HepG2 (cell line): ENCODE measurements around the gene B3GNT7. TPM values are rescaled to one million over a fixed set of nuclear protein-coding genes. Genes with fewer than 3 reads are reported as not detected.

Source experiments
- ELF3 ChIP-seq: IDR thresholded peaks from 2 replicates; pipeline ENCODE4 v1.6.1; 2016; ENCODE audit warnings: missing genetic modification reagents, missing compliant biosample characterization
- FOXM1 ChIP-seq: sonication (generic); formaldehyde crosslinking; IDR thresholded peaks from 2 replicates; pipeline ENCODE4 v1.5.0; 2020; ENCODE audit warnings: missing genetic modification reagents
- GABPA ChIP-seq, 2 experiments: IDR thresholded peaks; 2 replicates each; pipeline ENCODE4 v1.6.1; 2011 to 2016; ENCODE audit warnings: low read depth in 2 of 2, low read length in 1 of 2, missing biosample characterization in 1 of 2, missing genetic modification characterization in 1 of 2
- KMT2B ChIP-seq: IDR thresholded peaks from 2 replicates; pipeline ENCODE4 v1.6.1; 2016; ENCODE audit warnings: missing genetic modification reagents, missing compliant biosample characterization
- MYC ChIP-seq: sonication (generic); formaldehyde crosslinking; IDR thresholded peaks from 2 replicates; pipeline ENCODE4 v1.9.0; 2021; ENCODE audit warnings: missing genetic modification reagents, borderline replicate concordance
- RARA ChIP-seq: IDR thresholded peaks from 2 replicates; pipeline ENCODE4 v1.6.1; 2016; ENCODE audit warnings: missing genetic modification reagents, missing compliant biosample characterization
- SOX5 ChIP-seq: IDR thresholded peaks from 2 replicates; pipeline ENCODE4 v1.6.1; 2016; ENCODE audit warnings: borderline replicate concordance
- SYNCRIP ChIP-seq: fragments of 200-400 bp; formaldehyde crosslinking; IDR thresholded peaks from 2 replicates; pipeline ENCODE4 v1.6.1; 2018; ENCODE audit warnings: mild to moderate bottlenecking, low read depth, low read length; ENCODE audit not compliant: insufficient read depth
- ZBTB38 ChIP-seq: sonication (generic); formaldehyde crosslinking; IDR thresholded peaks from 2 replicates; pipeline ENCODE4 v1.5.1; 2020; ENCODE audit warnings: mild to moderate bottlenecking, missing genetic modification reagents
- ZNF24 ChIP-seq: fragments of 450-650 bp; IDR thresholded peaks from 2 replicates; pipeline ENCODE4 v1.6.1; 2017; ENCODE audit warnings: antibody characterized with exemption, mild to moderate bottlenecking
- ZNF333 ChIP-seq: sonication (generic); formaldehyde crosslinking; IDR thresholded peaks from 2 replicates; pipeline ENCODE4 v1.4.0; 2020; ENCODE audit warnings: mild to moderate bottlenecking, missing genetic modification reagents, borderline replicate concordance
- ZNF567 ChIP-seq: sonication (generic); formaldehyde crosslinking; IDR thresholded peaks from 2 replicates; pipeline ENCODE4 v1.8.1; 2023; ENCODE audit warnings: mild to moderate bottlenecking, missing genetic modification reagents, borderline replicate concordance
- ZNF589 ChIP-seq: sonication (generic); formaldehyde crosslinking; conservative IDR thresholded peaks from 2 replicates; pipeline ENCODE4 v1.8.0; 2022; ENCODE audit warnings: mild to moderate bottlenecking, moderate library complexity, missing genetic modification reagents
- ZNF616 ChIP-seq: sonication (generic); formaldehyde crosslinking; IDR thresholded peaks from 2 replicates; pipeline ENCODE4 v1.5.0; 2020; ENCODE audit warnings: low read depth, mild to moderate bottlenecking, missing genetic modification reagents
- polyA plus RNA-seq, 8 experiments: library from polyadenylated mRNA; depleted of rRNA in 3 of 8; stranded (reverse) in 7 of 8; unstranded in 1 of 8; fragments of >200 nt; fragmentation: Illumina TruSeq in 4 of 8; extraction: Trizol in 4 of 8; gene quantifications; 2 replicates each; pipeline versions ENCODE4 v1.2.1 to v1.2.3, GENCODE V29; 2011 to 2016; ENCODE audit warnings: low read depth in 4 of 8, missing spikeins in 1 of 8, mixed read lengths in 1 of 8; ENCODE audit not compliant: insufficient read depth in 1 of 8
- total RNA-seq, 5 experiments: library from RNA; depleted of rRNA; stranded (reverse); fragments of >200 nt; fragmentation: Illumina TruSeq; extraction: Trizol; gene quantifications; 2 replicates each; pipeline ENCODE4 v1.2.3, GENCODE V29; 2016; ENCODE audit warnings: low read depth in 1 of 5
- TF ChIP-seq, protein P1 (sequence below): IDR thresholded peaks from 2 replicates; pipeline ENCODE4 v1.6.1; 2012; ENCODE audit warnings: low read length, improper control_type of control experiment
- TF ChIP-seq, protein P2 (sequence below): sonication (generic); formaldehyde crosslinking; IDR thresholded peaks from 2 replicates; pipeline ENCODE4 v1.5.0; 2020; ENCODE audit warnings: mild to moderate bottlenecking, missing genetic modification reagents
- TF ChIP-seq, protein P3 (sequence below): sonication (generic); formaldehyde crosslinking; IDR thresholded peaks from 2 replicates; pipeline ENCODE4 v1.5.1; 2020; ENCODE audit warnings: mild to moderate bottlenecking, missing genetic modification reagents, moderate library complexity
- TF ChIP-seq, protein P4 (sequence below): IDR thresholded peaks from 2 replicates; pipeline ENCODE4 v1.6.1; 2016; ENCODE audit warnings: low read depth

B3GNT7 gene
- total and polyA plus RNA-seq, 2 of the 13 experiments (the other 11 are each of a cell fraction or from before 2014, with no cell fraction given), result 0.04 to 0.24 TPM

DNA sequence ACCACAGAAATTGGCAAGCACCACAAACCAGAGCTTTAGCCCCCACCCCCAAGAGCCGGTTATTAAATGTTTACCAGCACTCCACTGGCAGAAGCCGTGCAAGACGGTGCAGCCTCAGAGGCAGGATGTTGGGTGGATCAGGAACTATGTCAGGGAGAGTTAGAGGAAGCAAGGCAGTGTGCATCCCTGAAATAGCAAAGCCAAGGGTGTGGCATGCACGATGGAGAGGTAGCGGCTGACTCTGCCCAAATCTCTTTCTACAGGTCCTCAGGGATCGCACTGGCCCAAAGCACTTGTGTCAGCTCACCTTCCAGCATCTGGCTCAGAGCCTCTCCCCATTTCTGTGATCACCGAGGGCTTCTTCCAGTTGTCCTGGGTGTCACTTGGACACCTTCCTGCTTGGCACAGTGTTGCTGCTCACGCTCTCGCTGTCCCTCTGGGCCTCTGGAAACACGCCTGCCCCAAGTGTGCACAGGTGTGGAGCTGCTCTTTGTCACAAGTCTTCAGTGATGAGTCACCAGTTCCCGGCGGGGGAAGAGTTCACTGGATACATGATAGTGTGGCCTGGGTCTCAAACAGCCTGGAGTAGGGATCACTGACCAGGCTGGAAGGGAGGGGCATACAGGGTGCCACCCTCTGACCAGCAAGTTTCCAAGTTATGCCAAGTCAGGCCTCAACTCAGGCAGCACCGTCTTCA, 17.3 kb upstream of the B3GNT7 start (continued):
- TF ChIP-seq ZNF616 (CRISPR knock-in tag), result no peak
- TF ChIP-seq SOX5 (CRISPR knock-in tag), result 0 out of 2 replicates have a peak, but pooled peaks have one; percentile 31
- no peak for TF ChIP-seq FOXM1 (CRISPR knock-in tag)
- no peak for TF ChIP-seq SYNCRIP
- no peak for TF ChIP-seq GABPA (IDR thresholded peaks at IDR 0.05; ENCODE audit: low read depth, low read length)
- no peak for TF ChIP-seq GABPA (CRISPR knock-in tag; IDR thresholded peaks at IDR 0.05; ENCODE audit: low read depth)
- TF ChIP-seq ZNF333 (CRISPR knock-in tag), result no peak
- TF ChIP-seq KMT2B (CRISPR knock-in tag), result no peak
- TF ChIP-seq MYC (CRISPR knock-in tag), result peak; percentile 18; the same call in 1 of the 2 replicates
- no peak for TF ChIP-seq ZNF24
- TF ChIP-seq, protein P1, sequence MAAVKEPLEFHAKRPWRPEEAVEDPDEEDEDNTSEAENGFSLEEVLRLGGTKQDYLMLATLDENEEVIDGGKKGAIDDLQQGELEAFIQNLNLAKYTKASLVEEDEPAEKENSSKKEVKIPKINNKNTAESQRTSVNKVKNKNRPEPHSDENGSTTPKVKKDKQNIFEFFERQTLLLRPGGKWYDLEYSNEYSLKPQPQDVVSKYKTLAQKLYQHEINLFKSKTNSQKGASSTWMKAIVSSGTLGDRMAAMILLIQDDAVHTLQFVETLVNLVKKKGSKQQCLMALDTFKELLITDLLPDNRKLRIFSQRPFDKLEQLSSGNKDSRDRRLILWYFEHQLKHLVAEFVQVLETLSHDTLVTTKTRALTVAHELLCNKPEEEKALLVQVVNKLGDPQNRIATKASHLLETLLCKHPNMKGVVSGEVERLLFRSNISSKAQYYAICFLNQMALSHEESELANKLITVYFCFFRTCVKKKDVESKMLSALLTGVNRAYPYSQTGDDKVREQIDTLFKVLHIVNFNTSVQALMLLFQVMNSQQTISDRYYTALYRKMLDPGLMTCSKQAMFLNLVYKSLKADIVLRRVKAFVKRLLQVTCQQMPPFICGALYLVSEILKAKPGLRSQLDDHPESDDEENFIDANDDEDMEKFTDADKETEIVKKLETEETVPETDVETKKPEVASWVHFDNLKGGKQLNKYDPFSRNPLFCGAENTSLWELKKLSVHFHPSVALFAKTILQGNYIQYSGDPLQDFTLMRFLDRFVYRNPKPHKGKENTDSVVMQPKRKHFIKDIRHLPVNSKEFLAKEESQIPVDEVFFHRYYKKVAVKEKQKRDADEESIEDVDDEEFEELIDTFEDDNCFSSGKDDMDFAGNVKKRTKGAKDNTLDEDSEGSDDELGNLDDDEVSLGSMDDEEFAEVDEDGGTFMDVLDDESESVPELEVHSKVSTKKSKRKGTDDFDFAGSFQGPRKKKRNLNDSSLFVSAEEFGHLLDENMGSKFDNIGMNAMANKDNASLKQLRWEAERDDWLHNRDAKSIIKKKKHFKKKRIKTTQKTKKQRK, result no peak
- TF ChIP-seq ZNF567, result no peak
- TF ChIP-seq ZNF589 (CRISPR knock-in tag), result no peak
- TF ChIP-seq, protein P2, sequence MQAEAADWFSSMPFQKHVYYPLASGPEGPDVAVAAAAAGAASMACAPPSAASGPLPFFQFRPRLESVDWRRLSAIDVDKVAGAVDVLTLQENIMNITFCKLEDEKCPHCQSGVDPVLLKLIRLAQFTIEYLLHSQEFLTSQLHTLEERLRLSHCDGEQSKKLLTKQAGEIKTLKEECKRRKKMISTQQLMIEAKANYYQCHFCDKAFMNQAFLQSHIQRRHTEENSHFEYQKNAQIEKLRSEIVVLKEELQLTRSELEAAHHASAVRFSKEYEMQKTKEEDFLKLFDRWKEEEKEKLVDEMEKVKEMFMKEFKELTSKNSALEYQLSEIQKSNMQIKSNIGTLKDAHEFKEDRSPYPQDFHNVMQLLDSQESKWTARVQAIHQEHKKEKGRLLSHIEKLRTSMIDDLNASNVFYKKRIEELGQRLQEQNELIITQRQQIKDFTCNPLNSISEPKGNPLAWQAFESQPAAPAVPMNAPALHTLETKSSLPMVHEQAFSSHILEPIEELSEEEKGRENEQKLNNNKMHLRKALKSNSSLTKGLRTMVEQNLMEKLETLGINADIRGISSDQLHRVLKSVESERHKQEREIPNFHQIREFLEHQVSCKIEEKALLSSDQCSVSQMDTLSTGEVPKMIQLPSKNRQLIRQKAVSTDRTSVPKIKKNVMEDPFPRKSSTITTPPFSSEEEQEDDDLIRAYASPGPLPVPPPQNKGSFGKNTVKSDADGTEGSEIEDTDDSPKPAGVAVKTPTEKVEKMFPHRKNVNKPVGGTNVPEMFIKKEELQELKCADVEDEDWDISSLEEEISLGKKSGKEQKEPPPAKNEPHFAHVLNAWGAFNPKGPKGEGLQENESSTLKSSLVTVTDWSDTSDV (CRISPR knock-in tag), result no peak
- TF ChIP-seq, protein P3, sequence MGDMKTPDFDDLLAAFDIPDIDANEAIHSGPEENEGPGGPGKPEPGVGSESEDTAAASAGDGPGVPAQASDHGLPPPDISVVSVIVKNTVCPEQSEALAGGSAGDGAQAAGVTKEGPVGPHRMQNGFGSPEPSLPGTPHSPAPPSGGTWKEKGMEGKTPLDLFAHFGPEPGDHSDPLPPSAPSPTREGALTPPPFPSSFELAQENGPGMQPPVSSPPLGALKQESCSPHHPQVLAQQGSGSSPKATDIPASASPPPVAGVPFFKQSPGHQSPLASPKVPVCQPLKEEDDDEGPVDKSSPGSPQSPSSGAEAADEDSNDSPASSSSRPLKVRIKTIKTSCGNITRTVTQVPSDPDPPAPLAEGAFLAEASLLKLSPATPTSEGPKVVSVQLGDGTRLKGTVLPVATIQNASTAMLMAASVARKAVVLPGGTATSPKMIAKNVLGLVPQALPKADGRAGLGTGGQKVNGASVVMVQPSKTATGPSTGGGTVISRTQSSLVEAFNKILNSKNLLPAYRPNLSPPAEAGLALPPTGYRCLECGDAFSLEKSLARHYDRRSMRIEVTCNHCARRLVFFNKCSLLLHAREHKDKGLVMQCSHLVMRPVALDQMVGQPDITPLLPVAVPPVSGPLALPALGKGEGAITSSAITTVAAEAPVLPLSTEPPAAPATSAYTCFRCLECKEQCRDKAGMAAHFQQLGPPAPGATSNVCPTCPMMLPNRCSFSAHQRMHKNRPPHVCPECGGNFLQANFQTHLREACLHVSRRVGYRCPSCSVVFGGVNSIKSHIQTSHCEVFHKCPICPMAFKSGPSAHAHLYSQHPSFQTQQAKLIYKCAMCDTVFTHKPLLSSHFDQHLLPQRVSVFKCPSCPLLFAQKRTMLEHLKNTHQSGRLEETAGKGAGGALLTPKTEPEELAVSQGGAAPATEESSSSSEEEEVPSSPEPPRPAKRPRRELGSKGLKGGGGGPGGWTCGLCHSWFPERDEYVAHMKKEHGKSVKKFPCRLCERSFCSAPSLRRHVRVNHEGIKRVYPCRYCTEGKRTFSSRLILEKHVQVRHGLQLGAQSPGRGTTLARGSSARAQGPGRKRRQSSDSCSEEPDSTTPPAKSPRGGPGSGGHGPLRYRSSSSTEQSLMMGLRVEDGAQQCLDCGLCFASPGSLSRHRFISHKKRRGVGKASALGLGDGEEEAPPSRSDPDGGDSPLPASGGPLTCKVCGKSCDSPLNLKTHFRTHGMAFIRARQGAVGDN (CRISPR knock-in tag), result peak; percentile 69
- peak; percentile 39; the same call in 1 of the 2 replicates for TF ChIP-seq ZBTB38
- TF ChIP-seq, protein P4, sequence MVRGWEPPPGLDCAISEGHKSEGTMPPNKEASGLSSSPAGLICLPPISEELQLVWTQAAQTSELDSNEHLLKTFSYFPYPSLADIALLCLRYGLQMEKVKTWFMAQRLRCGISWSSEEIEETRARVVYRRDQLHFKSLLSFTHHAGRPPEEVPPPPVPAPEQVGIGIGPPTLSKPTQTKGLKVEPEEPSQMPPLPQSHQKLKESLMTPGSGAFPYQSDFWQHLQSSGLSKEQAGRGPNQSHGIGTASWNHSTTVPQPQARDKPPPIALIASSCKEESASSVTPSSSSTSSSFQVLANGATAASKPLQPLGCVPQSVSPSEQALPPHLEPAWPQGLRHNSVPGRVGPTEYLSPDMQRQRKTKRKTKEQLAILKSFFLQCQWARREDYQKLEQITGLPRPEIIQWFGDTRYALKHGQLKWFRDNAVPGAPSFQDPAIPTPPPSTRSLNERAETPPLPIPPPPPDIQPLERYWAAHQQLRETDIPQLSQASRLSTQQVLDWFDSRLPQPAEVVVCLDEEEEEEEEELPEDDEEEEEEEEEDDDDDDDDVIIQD (CRISPR knock-in tag), result 0 out of 2 replicates have a peak, but pooled peaks have one; percentile 21
- peak; percentile 38 for TF ChIP-seq ELF3
- TF ChIP-seq RARA (CRISPR knock-in tag), result peak; percentile 56
